HEK293T (cell line): ENCODE measurements around the gene NPC1L1.

Experiments
- BHLHE40 ChIP-seq: fragments of 450-650 bp; IDR thresholded peaks from 2 replicates; pipeline ENCODE4 v1.6.1; 2016; ENCODE audit warnings: mild to moderate bottlenecking, moderate library complexity, borderline replicate concordance
- ELF4 ChIP-seq: fragments of 450-650 bp; IDR thresholded peaks from 2 replicates; pipeline ENCODE4 v1.6.1; 2017; ENCODE audit warnings: antibody characterized with exemption
- FOXA1 ChIP-seq: fragments of 450-650 bp; IDR thresholded peaks from 2 replicates; pipeline ENCODE4 v1.6.1; 2016; ENCODE audit warnings: mild to moderate bottlenecking
- FOXK2 ChIP-seq: fragments of 450-650 bp; IDR thresholded peaks from 2 replicates; pipeline ENCODE4 v1.6.1; 2016; ENCODE audit warnings: mild to moderate bottlenecking
- HDGF ChIP-seq: fragments of 450-650 bp; IDR thresholded peaks from 2 replicates; pipeline ENCODE4 v1.6.1; 2017; ENCODE audit warnings: antibody characterized with exemption, borderline replicate concordance
- LEF1 ChIP-seq: fragments of 450-650 bp; IDR thresholded peaks from 2 replicates; pipeline ENCODE4 v1.6.1; 2017; ENCODE audit warnings: mild to moderate bottlenecking, borderline replicate concordance
- PKNOX1 ChIP-seq: fragments of 450-650 bp; IDR thresholded peaks from 2 replicates; pipeline ENCODE4 v1.6.1; 2016
- SUZ12 ChIP-seq: fragments of 450-650 bp; IDR thresholded peaks from 2 replicates; pipeline ENCODE4 v1.6.1; 2016; ENCODE audit warnings: mild to moderate bottlenecking
- ZNF384 ChIP-seq: fragments of 450-650 bp; IDR thresholded peaks from 2 replicates; pipeline ENCODE4 v1.6.1; 2016

GRCh38 chr7:44580945-44581878 is 40.1 kb upstream of the NPC1L1 start:
- TF ChIP-seq ZNF384 (no peak), LEF1 (no peak), FOXA1 (no peak), FOXK2 (no peak), HDGF (no peak), ELF4 (no peak), SUZ12 (no peak), BHLHE40 (no peak), PKNOX1 (no peak)
